Activated T-helper 2 cell treated with anti-CD3 and anti-CD28 coated beads, Interferon-gamma antibody, Interleukin-2, Interleukin-4, amounts not matched to agents 10 μg/mL and 5 μg/mL and 100 μg/mL, durations not matched to agents 14 hours and 24 hours and 36 hours (primary cell): ENCODE results near the gene ARHGAP28. TPM values are rescaled to one million over a fixed set of nuclear protein-coding genes. Genes with fewer than 3 reads are reported as not detected.

Experiments used
- DNase-seq: peaks from one replicate; pipeline ENCODE4 v3.0.0; 2021; ENCODE audit warnings: low spot score
- H3K27ac Mint-ChIP-seq: one replicate; pipeline ENCODE4 v1.8.0; 2021; ENCODE audit warnings: mixed read lengths
- H3K27me3 Mint-ChIP-seq: one replicate; pipeline ENCODE4 v1.8.0; 2021; ENCODE audit warnings: low read depth, mixed read lengths
- H3K36me3 Mint-ChIP-seq: one replicate; pipeline ENCODE4 v1.8.0; 2021; ENCODE audit warnings: low read depth, mixed read lengths
- H3K4me1 Mint-ChIP-seq: one replicate; pipeline ENCODE4 v1.8.0; 2021; ENCODE audit warnings: low read depth, mixed read lengths
- H3K4me3 Mint-ChIP-seq: one replicate; pipeline ENCODE4 v1.8.0; 2021; ENCODE audit warnings: low read depth, mild to moderate bottlenecking, moderate library complexity, mixed read lengths
- H3K9me3 Mint-ChIP-seq: one replicate; pipeline ENCODE4 v1.8.0; 2021; ENCODE audit warnings: mixed read lengths
- intact Hi-C: fragments of 100-400 bp; cut with micrococcal nuclease; formaldehyde crosslinking; loops from one replicate; pipeline ENCODE4 v1.15.1; 2023
- total RNA-seq: library from RNA; stranded (reverse); gene quantifications from 2 replicates; pipeline ENCODE4 v1.2.3, GENCODE V29; 2022

Gene ARHGAP28
- total RNA-seq, 1 donor from 2014 or later, result not detected

- DNase-seq, result no peak
- H3K9me3 Mint-ChIP-seq, result no peaks in the 10 kb centered on the region
- intact Hi-C loops, result no loop called here
- H3K4me3 Mint-ChIP-seq, result no peak overlapping the region
- H3K27ac Mint-ChIP-seq, result no peak overlapping the region
- no peaks in the 10 kb centered on the region for H3K4me1 Mint-ChIP-seq
- no peaks in the 10 kb centered on the region for H3K36me3 Mint-ChIP-seq
- H3K27me3 Mint-ChIP-seq, result no peaks in the 10 kb centered on the region
Measured at GRCh38 chr18:6738622-6739021, 9.1 kb downstream of the ARHGAP28 start.

GRCh38 chr18:6741232-6741663 is 11.7 kb downstream of the ARHGAP28 start:
- Mint-ChIP-seq H3K4me3 (no peak overlapping the region), H3K27ac (no peak overlapping the region), H3K27me3 (no peaks in the 10 kb centered on the region), H3K4me1 (no peaks in the 10 kb centered on the region), H3K9me3 (no peaks in the 10 kb centered on the region), H3K36me3 (no peaks in the 10 kb centered on the region)
- no peak for DNase-seq
- intact Hi-C loops, result no loop called here

GRCh38 chr18:6741786-6742185 is 12.3 kb downstream of the ARHGAP28 start:
- Mint-ChIP-seq H3K27me3 (no peaks in the 10 kb centered on the region), H3K36me3 (no peaks in the 10 kb centered on the region), H3K27ac (no peak overlapping the region), H3K4me1 (no peaks in the 10 kb centered on the region), H3K9me3 (no peaks in the 10 kb centered on the region), H3K4me3 (no peak overlapping the region)
- no peak for DNase-seq
- intact Hi-C loops, result no loop called here

- Mint-ChIP-seq H3K4me3 (no peak overlapping the region), H3K36me3 (no peaks in the 10 kb centered on the region), H3K9me3 (peaks cover 3% of the 10 kb centered on the region), H3K27me3 (no peaks in the 10 kb centered on the region), H3K27ac (no peak overlapping the region), H3K4me1 (no peaks in the 10 kb centered on the region)
- no peak for DNase-seq
- intact Hi-C loops, result no loop called here
Measured at GRCh38 chr18:6743999-6744398, 14.5 kb downstream of the ARHGAP28 start.

- H3K27ac Mint-ChIP-seq, result no peak overlapping the region
- peaks cover 3% of the 10 kb centered on the region for H3K9me3 Mint-ChIP-seq
- no peaks in the 10 kb centered on the region for H3K36me3 Mint-ChIP-seq
- DNase-seq, result no peak
- intact Hi-C loops, result no loop called here
- no peak overlapping the region for H3K4me3 Mint-ChIP-seq
- H3K27me3 Mint-ChIP-seq, result no peaks in the 10 kb centered on the region
- no peaks in the 10 kb centered on the region for H3K4me1 Mint-ChIP-seq
Measured at GRCh38 chr18:6744816-6745455, 15.4 kb downstream of the ARHGAP28 start.

GRCh38 chr18:6745504-6746031 is 16.1 kb downstream of the ARHGAP28 start:
- intact Hi-C loops, result no loop called here
- peaks cover 3% of the 10 kb centered on the region for H3K9me3 Mint-ChIP-seq
- no peak overlapping the region for H3K4me3 Mint-ChIP-seq
- no peaks in the 10 kb centered on the region for H3K27me3 Mint-ChIP-seq
- no peak for DNase-seq
- H3K36me3 Mint-ChIP-seq, result no peaks in the 10 kb centered on the region
- no peak overlapping the region for H3K27ac Mint-ChIP-seq
- H3K4me1 Mint-ChIP-seq, result no peaks in the 10 kb centered on the region

GRCh38 chr18:6746386-6746960 is 17.0 kb downstream of the ARHGAP28 start:
- Mint-ChIP-seq H3K4me3 (no peak overlapping the region), H3K9me3 (peaks cover 3% of the 10 kb centered on the region), H3K27ac (no peak overlapping the region), H3K36me3 (no peaks in the 10 kb centered on the region), H3K27me3 (no peaks in the 10 kb centered on the region), H3K4me1 (no peaks in the 10 kb centered on the region)
- intact Hi-C loops, result no loop called here
- no peak for DNase-seq

- Mint-ChIP-seq H3K4me3 (no peak overlapping the region), H3K9me3 (peaks cover 6% of the 10 kb centered on the region), H3K36me3 (no peaks in the 10 kb centered on the region), H3K4me1 (no peaks in the 10 kb centered on the region), H3K27me3 (no peaks in the 10 kb centered on the region), H3K27ac (no peak overlapping the region)
- intact Hi-C loops, result no loop called here
- no peak for DNase-seq
Measured at GRCh38 chr18:6747646-6748045, 18.1 kb downstream of the ARHGAP28 start.

- Mint-ChIP-seq H3K36me3 (no peaks in the 10 kb centered on the region), H3K9me3 (peaks cover 10% of the 10 kb centered on the region), H3K27ac (no peak overlapping the region), H3K4me1 (no peaks in the 10 kb centered on the region), H3K4me3 (no peak overlapping the region), H3K27me3 (no peaks in the 10 kb centered on the region)
- intact Hi-C loops, result no loop called here
- no peak for DNase-seq
Measured at GRCh38 chr18:6748241-6748640, 18.7 kb downstream of the ARHGAP28 start.

GRCh38 chr18:6750411-6750810 is 20.9 kb downstream of the ARHGAP28 start:
- DNase-seq, result no peak
- Mint-ChIP-seq H3K27ac (no peak overlapping the region), H3K4me1 (no peaks in the 10 kb centered on the region), H3K36me3 (no peaks in the 10 kb centered on the region), H3K27me3 (no peaks in the 10 kb centered on the region), H3K9me3 (peaks cover 10% of the 10 kb centered on the region), H3K4me3 (no peak overlapping the region)
- intact Hi-C loops, result no loop called here

- DNase-seq, result no peak
- no peaks in the 10 kb centered on the region for H3K27me3 Mint-ChIP-seq
- H3K4me3 Mint-ChIP-seq, result no peak overlapping the region
- H3K36me3 Mint-ChIP-seq, result no peaks in the 10 kb centered on the region
- H3K4me1 Mint-ChIP-seq, result no peaks in the 10 kb centered on the region
- peaks cover 14% of the 10 kb centered on the region for H3K9me3 Mint-ChIP-seq
- intact Hi-C loops, result no loop called here
- H3K27ac Mint-ChIP-seq, result no peak overlapping the region
Measured at GRCh38 chr18:6751222-6751621, 21.7 kb downstream of the ARHGAP28 start.

GRCh38 chr18:6752202-6752860 is 22.8 kb downstream of the ARHGAP28 start:
- DNase-seq, result no peak
- H3K4me1 Mint-ChIP-seq, result no peaks in the 10 kb centered on the region
- intact Hi-C loops, result no loop called here
- no peaks in the 10 kb centered on the region for H3K27me3 Mint-ChIP-seq
- no peaks in the 10 kb centered on the region for H3K36me3 Mint-ChIP-seq
- H3K9me3 Mint-ChIP-seq, result peaks cover 16% of the 10 kb centered on the region
- no peak overlapping the region for H3K4me3 Mint-ChIP-seq
- no peak overlapping the region for H3K27ac Mint-ChIP-seq

GRCh38 chr18:6755107-6755506 is 25.6 kb downstream of the ARHGAP28 start:
- DNase-seq, result no peak
- no peaks in the 10 kb centered on the region for H3K4me1 Mint-ChIP-seq
- intact Hi-C loops, result no loop called here
- H3K4me3 Mint-ChIP-seq, result no peak overlapping the region
- no peaks in the 10 kb centered on the region for H3K36me3 Mint-ChIP-seq
- no peak overlapping the region for H3K27ac Mint-ChIP-seq
- H3K9me3 Mint-ChIP-seq, result peaks cover 13% of the 10 kb centered on the region
- no peaks in the 10 kb centered on the region for H3K27me3 Mint-ChIP-seq
